GM23248 (cell line): ENCODE data around the gene MTCH1.

Experiments used
- EZH2 ChIP-seq: fragments of 200-600 bp; sonication (generic); IDR thresholded peaks from 2 replicates; pipeline ENCODE4 v1.6.1; 2018; ENCODE audit warnings: antibody characterized with exemption, mild to moderate bottlenecking; ENCODE audit not compliant: insufficient read depth, poor library complexity, severe bottlenecking
- EZH2phosphoT487 ChIP-seq: fragments of 200-600 bp; sonication (generic); IDR thresholded peaks from 2 replicates; pipeline ENCODE4 v1.6.1; 2018; ENCODE audit warnings: antibody characterized with exemption, moderate library complexity, mild to moderate bottlenecking, low read depth; ENCODE audit not compliant: insufficient read depth

- TF ChIP-seq EZH2 (no peak), EZH2phosphoT487 (no peak)
Observed at GRCh38 chr6:36955671-36956445, 30.1 kb downstream of the MTCH1 start.
